Hematopoietic multipotent progenitor cell treated with erythropoietin and hydrocortisone succinate and interleukin-3 and kit ligand, for 8 days (in vitro differentiated cells): ENCODE measurements around the gene DCAF11.
A peak's percentile ranks its signal among the peaks of the same experiment; 100 is the strongest.

ENCODE experiments used
- DNase-seq: peaks from one replicate; pipeline ENCODE4 v3.0.0-alpha.2; 2015

The DCAF11 gene

DNA sequence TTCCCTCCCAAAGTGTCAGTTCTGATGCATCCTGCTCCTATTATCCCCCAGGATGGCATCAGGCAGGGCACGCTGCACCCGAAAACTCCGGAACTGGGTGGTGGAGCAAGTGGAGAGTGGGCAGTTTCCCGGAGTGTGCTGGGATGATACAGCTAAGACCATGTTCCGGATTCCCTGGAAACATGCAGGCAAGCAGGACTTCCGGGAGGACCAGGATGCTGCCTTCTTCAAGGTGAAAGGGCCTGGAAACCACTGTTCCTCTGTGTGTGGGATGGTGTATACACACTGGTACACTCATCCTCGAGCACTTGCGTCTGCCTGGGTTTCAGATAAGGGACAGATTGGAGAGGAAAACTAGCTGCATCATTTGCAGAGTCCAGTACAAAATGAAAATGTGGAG lies 47.5 kb downstream of the DCAF11 start:
- no peak for DNase-seq

DNA sequence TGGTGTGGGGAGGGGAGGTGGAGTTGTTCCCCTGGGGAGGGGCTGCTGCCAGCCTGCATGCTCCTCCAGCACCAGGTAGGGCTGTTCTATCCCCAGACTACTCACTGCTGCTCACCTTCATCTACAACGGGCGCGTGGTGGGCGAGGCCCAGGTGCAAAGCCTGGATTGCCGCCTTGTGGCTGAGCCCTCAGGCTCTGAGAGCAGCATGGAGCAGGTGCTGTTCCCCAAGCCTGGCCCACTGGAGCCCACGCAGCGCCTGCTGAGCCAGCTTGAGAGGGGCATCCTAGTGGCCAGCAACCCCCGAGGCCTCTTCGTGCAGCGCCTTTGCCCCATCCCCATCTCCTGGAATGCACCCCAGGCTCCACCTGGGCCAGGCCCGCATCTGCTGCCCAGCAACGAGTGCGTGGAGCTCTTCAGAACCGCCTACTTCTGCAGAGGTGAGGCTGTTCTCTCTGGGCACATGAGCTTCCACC lies 50.0 kb downstream of the DCAF11 start:
- no peak for DNase-seq

GRCh38 chr14:24165785-24166184 lies 51.2 kb downstream of the DCAF11 start:
- no peak for DNase-seq

DNA sequence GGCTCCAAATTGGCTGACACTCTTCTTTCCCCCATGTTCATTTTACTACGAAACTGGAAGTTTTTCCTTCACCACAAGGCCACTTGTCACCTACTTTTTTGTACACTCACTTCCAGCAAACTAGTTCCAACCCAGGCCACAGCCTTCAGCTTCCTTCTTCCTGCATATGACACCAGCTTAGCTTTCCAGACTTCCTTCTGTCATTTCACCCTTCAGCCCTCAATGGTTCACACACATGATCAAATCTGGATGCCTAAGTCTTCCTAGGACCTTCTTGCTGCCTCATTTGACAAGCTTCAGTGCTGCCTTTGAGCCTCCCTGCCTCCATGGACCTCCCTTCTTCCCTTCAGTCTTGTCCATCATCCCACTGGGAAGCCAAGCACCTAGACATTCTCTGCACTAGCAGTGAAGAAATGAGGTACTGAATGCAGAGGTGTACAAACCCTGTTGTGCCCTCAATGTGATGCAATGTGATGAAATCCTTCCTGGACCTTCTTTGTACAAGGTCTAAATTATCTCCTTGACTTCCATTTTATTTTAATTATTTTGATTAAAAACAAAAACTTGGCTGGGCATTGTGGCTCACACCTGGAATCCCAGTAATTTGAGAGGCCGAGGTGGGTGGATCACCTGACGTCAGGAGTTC lies 53.0 kb downstream of the DCAF11 start:
- no peak for DNase-seq

DNA sequence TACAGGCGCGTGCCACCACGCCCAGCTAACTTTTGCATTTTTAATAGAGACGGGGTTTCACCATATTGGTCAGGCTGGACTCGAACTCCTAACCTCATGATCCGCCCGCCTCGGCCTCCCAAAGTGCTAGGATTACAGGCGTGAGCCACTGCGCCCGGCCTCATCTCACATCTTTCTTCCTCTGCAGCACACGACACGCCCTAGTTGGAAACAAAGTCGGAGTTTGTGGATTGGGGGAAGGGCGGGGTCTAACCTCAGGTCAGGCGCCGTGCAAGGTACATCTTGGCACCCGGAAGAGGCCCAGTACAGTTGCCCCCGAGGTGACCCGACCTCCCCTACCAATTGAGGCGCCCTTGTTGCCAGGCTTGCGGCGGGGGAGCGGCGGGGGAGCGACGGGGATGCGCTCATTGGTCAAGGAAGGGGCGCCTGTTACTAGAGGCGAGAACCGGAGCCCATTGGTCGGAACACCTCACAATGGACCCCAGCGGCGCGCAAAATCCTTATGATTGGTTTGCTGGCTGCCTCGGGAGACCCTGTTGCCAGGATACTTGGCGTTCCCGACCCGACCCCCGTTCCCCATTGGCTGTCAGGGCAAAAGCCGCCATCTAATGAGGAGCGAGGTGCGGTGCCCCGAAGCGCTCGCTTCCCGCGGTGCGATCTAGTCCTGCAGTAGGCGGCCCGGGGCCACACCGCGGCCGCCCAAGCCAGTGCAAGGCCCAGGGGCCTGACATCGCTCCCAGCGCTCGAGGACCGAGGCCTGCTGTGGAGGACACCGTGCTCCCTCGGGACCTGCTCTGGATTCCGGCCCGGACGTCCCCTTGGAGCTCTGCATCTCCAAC lies 57.1 kb downstream of the DCAF11 start, which contains the start of gene REC8:
TSS of gene REC8 (plus strand) at position 659 of the 839 bp plus-strand sequence. CDS start 473 bp downstream, outside the sequence.
- peak; percentile 97 for DNase-seq

- peak; percentile 36 for DNase-seq
These were observed 57.8 kb downstream of the DCAF11 start for GRCh38 chr14:24172261-24172860.

DNA sequence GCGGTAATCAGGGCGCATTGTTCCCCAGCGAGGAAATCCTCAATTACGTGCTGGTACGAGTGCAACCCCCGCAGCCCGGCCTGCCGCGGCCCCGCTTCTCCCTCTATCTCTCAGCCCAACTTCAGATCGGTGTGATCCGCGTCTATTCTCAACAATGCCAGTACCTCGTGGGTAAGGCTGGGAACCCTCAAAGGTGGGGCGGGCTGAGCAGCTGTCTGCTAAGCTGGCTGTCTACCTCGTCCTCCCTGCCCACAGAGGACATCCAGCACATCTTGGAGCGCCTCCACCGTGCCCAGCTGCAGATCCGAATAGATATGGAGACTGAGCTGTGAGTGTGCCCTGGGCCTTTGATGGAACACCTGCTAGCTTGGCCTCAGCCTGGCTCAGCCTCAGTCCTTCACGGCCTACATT lies 58.3 kb downstream of the DCAF11 start:
- no peak for DNase-seq
